Left ventricle myocardium inferior (tissue), 1 donor: ENCODE results near the gene OPRM1. TPM values are rescaled to one million over a fixed set of nuclear protein-coding genes. Genes with fewer than 3 reads are reported as not detected.

Source experiments
- DNase-seq: peaks from one replicate; pipeline ENCODE4 v3.0.0-alpha.2; 2020
- H3K27ac ChIP-seq: fragments of 200-600 bp; replicated peaks from 2 replicates; pipeline ENCODE4 v1.8.0; 2021
- H3K27me3 ChIP-seq: fragments of 200-600 bp; 2 replicates; pipeline ENCODE4 v1.8.0; 2021; ENCODE audit warnings: low read depth
- H3K36me3 ChIP-seq: fragments of 200-600 bp; 2 replicates; pipeline ENCODE4 v1.8.0; 2021
- H3K4me1 ChIP-seq: fragments of 200-600 bp; 2 replicates; pipeline ENCODE4 v1.8.0; 2021
- H3K4me3 ChIP-seq: fragments of 200-600 bp; 2 replicates; pipeline ENCODE4 v1.8.0; 2021; ENCODE audit warnings: mild to moderate bottlenecking, moderate library complexity
- H3K9me3 ChIP-seq: fragments of 200-600 bp; replicated peaks from 2 replicates; pipeline ENCODE4 v1.8.0; 2021
- CTCF ChIP-seq: fragments of 200-600 bp; IDR thresholded peaks from 2 replicates; pipeline ENCODE4 v1.8.0; 2021; ENCODE audit warnings: antibody characterized with exemption, mild to moderate bottlenecking, borderline replicate concordance
- intact Hi-C: fragments of 100-400 bp; cut with micrococcal nuclease; formaldehyde crosslinking; loops from one replicate; pipeline ENCODE4 v1.11.0; 2022
- total RNA-seq: library from RNA; stranded (reverse); fragmentation: NEBNext Ultra II Directional; extraction: Animal tissue kit (Norgen Biotek cat#: 25700); gene quantifications from one replicate; pipeline ENCODE4 v1.2.1, GENCODE V29; 2021
- donor health status: DM: no; HTN: yes; CAD: no; lungs with severe emphysema.

Gene OPRM1
- total RNA-seq, 1 donor from 2014 or later, result not detected

- no peak for TF ChIP-seq CTCF
- Histone ChIP-seq H3K36me3 (no peaks in the 10 kb centered on the region), H3K4me3 (no peak overlapping the region), H3K27me3 (no peaks in the 10 kb centered on the region), H3K9me3 (no peaks in the 10 kb centered on the region), H3K4me1 (no peaks in the 10 kb centered on the region), H3K27ac (no peak overlapping the region)
- DNase-seq, result no peak
- intact Hi-C loops, result no loop called here
These were observed 168.0 kb downstream of the OPRM1 start for GRCh38 chr6:154206996-154207395.

GRCh38 chr6:154209555-154209954 lies 170.5 kb downstream of the OPRM1 start:
- no peak for TF ChIP-seq CTCF
- Histone ChIP-seq H3K9me3 (no peaks in the 10 kb centered on the region), H3K36me3 (no peaks in the 10 kb centered on the region), H3K4me1 (no peaks in the 10 kb centered on the region), H3K27ac (no peak overlapping the region), H3K27me3 (no peaks in the 10 kb centered on the region), H3K4me3 (no peak overlapping the region)
- no peak for DNase-seq
- intact Hi-C loops, result no loop called here

GRCh38 chr6:154210678-154211077 lies 171.6 kb downstream of the OPRM1 start:
- Histone ChIP-seq H3K36me3 (no peaks in the 10 kb centered on the region), H3K9me3 (no peaks in the 10 kb centered on the region), H3K4me3 (no peak overlapping the region), H3K4me1 (no peaks in the 10 kb centered on the region), H3K27ac (no peak overlapping the region), H3K27me3 (no peaks in the 10 kb centered on the region)
- no peak for DNase-seq
- intact Hi-C loops, result no loop called here
- TF ChIP-seq CTCF, result no peak

- H3K27me3 ChIP-seq, result no peaks in the 10 kb centered on the region
- no peak overlapping the region for H3K4me3 ChIP-seq
- TF ChIP-seq CTCF, result no peak
- no peak for DNase-seq
- H3K27ac ChIP-seq, result no peak overlapping the region
- no peaks in the 10 kb centered on the region for H3K36me3 ChIP-seq
- H3K4me1 ChIP-seq, result no peaks in the 10 kb centered on the region
- H3K9me3 ChIP-seq, result no peaks in the 10 kb centered on the region
- intact Hi-C loops, result no loop called here
These were observed 174.7 kb downstream of the OPRM1 start for GRCh38 chr6:154213782-154214181.

GRCh38 chr6:154218301-154218700 lies 179.3 kb downstream of the OPRM1 start:
- Histone ChIP-seq H3K27me3 (no peaks in the 10 kb centered on the region), H3K4me3 (no peak overlapping the region), H3K27ac (no peak overlapping the region), H3K4me1 (no peaks in the 10 kb centered on the region), H3K36me3 (no peaks in the 10 kb centered on the region), H3K9me3 (no peaks in the 10 kb centered on the region)
- no peak for TF ChIP-seq CTCF
- no peak for DNase-seq
- intact Hi-C loops, result no loop called here

- no peak overlapping the region for H3K27ac ChIP-seq
- no peaks in the 10 kb centered on the region for H3K9me3 ChIP-seq
- H3K27me3 ChIP-seq, result no peaks in the 10 kb centered on the region
- no peak overlapping the region for H3K4me3 ChIP-seq
- no peak for TF ChIP-seq CTCF
- H3K36me3 ChIP-seq, result no peaks in the 10 kb centered on the region
- DNase-seq, result no peak
- H3K4me1 ChIP-seq, result no peaks in the 10 kb centered on the region
- intact Hi-C loops, result no loop called here
These were observed 179.7 kb downstream of the OPRM1 start for GRCh38 chr6:154218787-154219186.
